Colonic mucosa (tissue), 4 donors: ENCODE measurements around the gene TMEM248. TPM values are rescaled to one million over a fixed set of nuclear protein-coding genes. Genes with fewer than 3 reads are reported as not detected.
A peak's percentile ranks its signal among the peaks of the same experiment; 100 is the strongest.
"Not testable (repeated sequence)": the region's sequence is repeated elsewhere in the genome, so short reads cannot be mapped to it uniquely, and the experiment has no call there.

ENCODE experiments used
- DNase-seq: peaks from one replicate; pipeline ENCODE4 v3.0.0-alpha.2; 2020
- H3K27ac ChIP-seq: fragments of 200-600 bp; one replicate; pipeline ENCODE4 v1.8.0; 2021
- H3K27me3 ChIP-seq: fragments of 200-600 bp; one replicate; pipeline ENCODE4 v1.8.0; 2021
- H3K36me3 ChIP-seq: fragments of 200-600 bp; one replicate; pipeline ENCODE4 v1.8.0; 2021
- H3K4me1 ChIP-seq: fragments of 200-600 bp; one replicate; pipeline ENCODE4 v1.8.0; 2021; ENCODE audit warnings: mild to moderate bottlenecking
- H3K4me3 ChIP-seq: fragments of 200-600 bp; one replicate; pipeline ENCODE4 v1.8.0; 2021
- H3K9ac ChIP-seq, 2 donors: one replicate each; pipeline ENCODE4 v1.7.0; 2013; ENCODE audit warnings: control low read depth in 2 of 2, low read depth in 2 of 2, low read length in 2 of 2
- H3K9me3 ChIP-seq: fragments of 200-600 bp; one replicate; pipeline ENCODE4 v1.8.0; 2021
- intact Hi-C: fragments of 100-400 bp; cut with DNase I; formaldehyde crosslinking; loops from one replicate; pipeline ENCODE4 v1.14.1; 2022
- total RNA-seq, 2 donors: library from RNA; stranded (reverse); fragmentation: NEBNext Ultra II Directional in 1 of 2; extraction: Animal tissue kit (Norgen Biotek cat#: 25700) in 1 of 2; gene quantifications; one replicate each; pipeline ENCODE4 v1.2.1, GENCODE V29; 2021
- TF ChIP-seq, protein P1 (sequence below): fragments of 200-600 bp; IDR thresholded peaks from one replicate; pipeline ENCODE4 v1.8.0; 2022; ENCODE audit warnings: antibody characterized with exemption, mild to moderate bottlenecking
- donor health status: healthy.
- donor health status: DM: no; HTN: no; CAD: no.
- donor health status: DM: no; HTN: no; CAD: no.

TMEM248 gene
- total RNA-seq, 2 donors from 2014 or later = 108 to 122 TPM

DNA sequence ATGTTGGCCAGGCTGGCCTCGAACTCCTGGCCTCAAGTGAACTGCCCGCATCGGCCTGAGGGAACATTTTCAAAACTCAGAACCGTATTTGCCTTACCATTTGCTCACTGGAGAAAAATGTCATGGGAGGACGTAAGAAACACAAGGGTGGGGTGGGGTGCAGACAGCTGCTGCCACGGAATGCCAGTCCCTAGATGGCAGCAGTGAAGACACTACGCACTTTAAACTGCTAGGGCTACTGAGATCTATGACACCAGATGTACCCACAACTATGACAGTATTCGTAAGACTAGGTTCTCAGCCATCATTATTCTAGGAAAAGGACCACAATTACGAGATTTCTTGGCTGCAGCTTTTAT is 73.6 kb downstream of the TMEM248 start:
- H3K4me1 ChIP-seq, H3K36me3 ChIP-seq, H3K27me3 ChIP-seq, H3K9me3 ChIP-seq: not testable (repeated sequence)
- intact Hi-C loops = loop anchor here (10.0 kb wide), 2 partner anchors 50 to 150 kb away; no protein-coding TSS in a partner anchor
- H3K27ac ChIP-seq = peak overlapping the region; percentile 86
- peak; percentile 62 for DNase-seq
- peak overlapping the region; percentile 53 for H3K4me3 ChIP-seq
- peak overlapping the region; percentile 76 to 87 for H3K9ac ChIP-seq

DNA sequence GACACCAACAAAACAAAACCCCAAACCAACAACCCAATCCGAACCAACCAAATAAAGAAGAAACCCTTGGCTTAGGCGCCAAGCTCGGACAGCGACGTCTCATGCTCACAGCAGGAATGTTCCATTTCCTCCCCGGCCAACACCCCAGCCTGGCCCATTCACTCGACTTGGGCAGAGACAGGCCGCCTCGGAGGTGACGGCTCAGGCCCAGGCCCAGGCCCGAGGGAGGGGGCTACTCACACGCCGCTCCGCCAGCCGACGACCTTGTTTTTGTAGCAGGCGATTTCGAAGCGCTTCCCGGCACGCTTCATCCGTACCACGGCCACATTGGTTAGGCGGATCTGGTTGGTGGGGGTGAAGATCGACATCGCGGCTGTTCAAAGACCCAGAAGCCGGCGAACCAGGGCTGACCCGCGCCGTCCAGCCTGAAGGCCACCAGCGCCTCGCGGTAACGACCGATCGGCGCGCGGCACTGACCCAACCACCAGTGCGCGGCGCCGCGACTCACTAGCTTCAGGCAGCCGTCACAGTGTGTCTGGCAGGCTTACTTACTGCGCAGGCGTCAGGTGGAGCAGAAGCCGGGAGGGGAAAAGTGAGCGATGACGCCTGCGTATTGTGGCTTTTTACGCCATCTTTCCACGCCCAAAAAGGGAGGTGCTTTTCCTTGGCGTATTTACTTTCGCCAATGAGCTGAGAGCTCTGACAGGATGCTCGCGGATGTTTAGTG is 74.2 kb downstream of the TMEM248 start, which contains the start of gene SBDS:
Gene SBDS, minus strand, starts transcription at position 537 of the 727 bp plus-strand sequence. Its CDS starts 169 bp downstream, at position 368.
- H3K9ac ChIP-seq = peak within 1 kb of the TSS; percentile 76 to 87
- DNase-seq = peak; percentile 96
- peak within 1 kb of the TSS; percentile 86 for H3K27ac ChIP-seq
- not testable (repeated sequence) for H3K9me3 ChIP-seq, H3K27me3 ChIP-seq, H3K4me1 ChIP-seq, H3K36me3 ChIP-seq
- intact Hi-C loops = loop anchor here (10.0 kb wide), 2 partner anchors 50 to 150 kb away; no protein-coding TSS in a partner anchor
- H3K4me3 ChIP-seq = peak within 1 kb of the TSS; percentile 53

DNA sequence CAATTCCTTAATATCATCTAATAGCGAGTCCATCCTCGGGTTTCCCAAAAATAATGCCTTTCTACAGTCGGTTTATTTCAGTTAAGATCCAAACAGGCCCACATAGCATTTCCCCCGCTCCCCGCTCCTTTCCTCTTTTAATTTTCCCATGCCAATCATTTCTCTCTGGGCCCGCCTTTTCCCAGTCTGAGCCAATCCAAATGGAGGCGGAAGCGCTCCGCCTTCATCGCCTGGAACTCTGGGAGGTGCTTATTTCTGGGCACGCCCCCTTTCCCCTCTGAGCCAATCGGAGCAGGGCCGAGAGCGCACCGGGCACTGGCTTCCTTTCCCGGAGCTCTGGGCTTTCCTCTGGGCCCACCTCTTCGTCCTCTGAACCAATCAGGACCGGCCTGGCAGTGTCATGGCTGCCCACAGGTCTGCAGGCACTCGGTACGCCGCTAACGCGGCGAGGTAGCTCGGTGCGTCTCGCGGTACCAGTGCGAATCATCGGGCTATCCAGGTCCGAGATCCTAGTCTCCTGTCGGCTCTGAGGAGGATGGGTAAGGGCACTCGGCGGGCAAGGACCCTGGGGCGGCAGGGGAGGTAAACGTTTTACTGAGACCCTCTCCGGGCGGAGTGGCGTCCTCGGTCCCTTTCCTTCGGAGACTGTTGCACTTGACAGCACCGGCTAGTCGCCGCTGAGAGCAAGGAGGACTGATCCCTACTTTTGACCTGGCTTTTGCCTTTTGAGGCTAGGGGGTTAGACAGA is 75.6 kb downstream of the TMEM248 start, which contains the start of gene TYW1:
Gene TYW1, plus strand, starts transcription at position 390 of the 748 bp plus-strand sequence. Its CDS starts 146 bp downstream, at position 536.
- H3K9ac ChIP-seq = peak within 1 kb of the TSS; percentile 54 to 78
- intact Hi-C loops = loop anchor here (10.0 kb wide), 2 partner anchors 52 to 152 kb away; no protein-coding TSS in a partner anchor
- H3K36me3 ChIP-seq, H3K9me3 ChIP-seq, H3K27me3 ChIP-seq, H3K4me1 ChIP-seq: not testable (repeated sequence)
- H3K4me3 ChIP-seq = peak within 1 kb of the TSS; percentile 53
- peak within 1 kb of the TSS; percentile 86 for H3K27ac ChIP-seq
- DNase-seq = peak; percentile 99

DNA sequence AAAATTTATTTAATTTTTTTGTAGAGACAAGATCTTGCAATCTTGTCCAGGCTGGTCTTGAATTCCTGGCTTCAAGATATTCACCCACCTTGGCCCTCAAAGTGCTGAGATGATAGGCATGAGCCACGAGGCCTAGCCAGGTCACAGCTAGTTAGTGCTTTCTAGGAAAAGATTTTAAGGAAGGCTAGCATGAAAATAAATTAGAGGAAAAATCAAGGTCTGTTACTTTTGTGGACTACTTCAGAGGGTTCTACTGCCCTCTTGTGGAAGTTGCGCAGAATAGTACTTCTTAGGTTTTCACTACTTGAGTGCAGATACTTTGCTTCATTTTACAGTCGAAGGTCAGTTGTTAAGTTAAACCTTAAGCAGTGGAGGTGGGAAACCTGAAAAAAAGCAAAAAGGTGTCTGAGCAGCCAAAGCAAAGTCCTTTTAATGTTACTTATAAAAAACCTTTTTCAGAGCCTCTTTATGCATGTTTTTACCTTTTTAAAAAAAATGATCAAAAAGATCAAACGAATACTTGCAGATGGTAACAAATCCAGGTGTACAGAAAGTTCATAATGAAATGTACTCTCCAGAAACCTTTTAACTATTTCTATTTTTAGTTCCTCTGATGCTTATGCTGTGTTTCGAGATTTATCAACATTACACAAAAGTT is 79.7 kb downstream of the TMEM248 start:
- H3K27ac ChIP-seq, intact Hi-C loops, H3K36me3 ChIP-seq, H3K4me1 ChIP-seq, H3K9ac ChIP-seq, H3K9me3 ChIP-seq, H3K4me3 ChIP-seq, DNase-seq, H3K27me3 ChIP-seq: not testable (repeated sequence)
- TF ChIP-seq, protein P1, sequence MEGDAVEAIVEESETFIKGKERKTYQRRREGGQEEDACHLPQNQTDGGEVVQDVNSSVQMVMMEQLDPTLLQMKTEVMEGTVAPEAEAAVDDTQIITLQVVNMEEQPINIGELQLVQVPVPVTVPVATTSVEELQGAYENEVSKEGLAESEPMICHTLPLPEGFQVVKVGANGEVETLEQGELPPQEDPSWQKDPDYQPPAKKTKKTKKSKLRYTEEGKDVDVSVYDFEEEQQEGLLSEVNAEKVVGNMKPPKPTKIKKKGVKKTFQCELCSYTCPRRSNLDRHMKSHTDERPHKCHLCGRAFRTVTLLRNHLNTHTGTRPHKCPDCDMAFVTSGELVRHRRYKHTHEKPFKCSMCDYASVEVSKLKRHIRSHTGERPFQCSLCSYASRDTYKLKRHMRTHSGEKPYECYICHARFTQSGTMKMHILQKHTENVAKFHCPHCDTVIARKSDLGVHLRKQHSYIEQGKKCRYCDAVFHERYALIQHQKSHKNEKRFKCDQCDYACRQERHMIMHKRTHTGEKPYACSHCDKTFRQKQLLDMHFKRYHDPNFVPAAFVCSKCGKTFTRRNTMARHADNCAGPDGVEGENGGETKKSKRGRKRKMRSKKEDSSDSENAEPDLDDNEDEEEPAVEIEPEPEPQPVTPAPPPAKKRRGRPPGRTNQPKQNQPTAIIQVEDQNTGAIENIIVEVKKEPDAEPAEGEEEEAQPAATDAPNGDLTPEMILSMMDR = peak; percentile 37

DNA sequence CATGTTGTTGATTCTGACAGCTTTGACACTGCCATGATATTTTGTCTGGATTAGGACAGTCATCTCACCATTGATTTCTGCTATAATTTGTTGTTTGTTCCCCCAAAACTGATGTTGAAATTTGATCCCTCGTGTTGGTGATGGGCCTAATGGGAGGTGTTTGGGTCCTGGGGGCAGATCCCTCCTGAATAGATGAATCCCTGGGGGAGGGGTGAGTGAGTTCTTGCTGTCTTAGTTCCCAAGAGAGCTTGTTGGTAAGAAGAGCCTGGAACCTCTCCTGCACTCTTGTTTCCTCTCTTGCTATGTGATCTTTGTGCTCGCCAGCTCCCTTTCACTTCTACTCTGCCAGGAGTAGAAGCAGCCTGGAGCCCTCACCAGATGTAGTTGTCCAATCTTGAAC is 83.1 kb downstream of the TMEM248 start:
- H3K4me3 ChIP-seq, H3K36me3 ChIP-seq, DNase-seq, H3K9me3 ChIP-seq, H3K27ac ChIP-seq, H3K9ac ChIP-seq, H3K27me3 ChIP-seq, H3K4me1 ChIP-seq, intact Hi-C loops: not testable (repeated sequence)

DNA sequence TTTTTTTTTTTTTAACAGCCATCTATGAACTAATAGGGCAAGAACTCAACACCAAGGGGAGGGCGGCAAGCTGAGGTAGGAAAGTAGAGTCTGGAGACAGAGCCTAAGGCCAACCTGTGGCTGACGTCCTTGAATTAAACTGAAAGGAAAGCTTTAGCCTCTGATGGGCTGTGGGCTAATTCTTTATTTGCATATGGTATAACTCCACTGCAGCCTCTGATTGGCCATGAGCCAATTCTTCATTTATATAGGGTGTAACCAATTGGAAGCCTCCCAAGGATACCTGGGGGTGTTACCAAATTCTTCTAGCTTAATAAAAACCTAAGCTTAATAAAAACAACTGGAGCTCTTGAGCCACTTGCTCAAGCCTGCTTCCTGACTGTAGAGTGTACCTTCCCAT is 85.9 kb downstream of the TMEM248 start:
- H3K27ac ChIP-seq = no peak overlapping the region
- TF ChIP-seq, protein P1 = no peak

More for the DNA sequence above, 85.9 kb downstream of the TMEM248 start:
- H3K4me3 ChIP-seq = no peak overlapping the region
- intact Hi-C loops = no loop called here
- no peaks in the 10 kb centered on the region for H3K4me1 ChIP-seq
- no peaks in the 10 kb centered on the region for H3K9me3 ChIP-seq
- H3K9ac ChIP-seq = no peak overlapping the region
- no peak for DNase-seq
- H3K36me3 ChIP-seq = no peaks in the 10 kb centered on the region
- H3K27me3 ChIP-seq = no peaks in the 10 kb centered on the region

Other genes with a start within 250 kb of the TMEM248 start
- gene RABGEF1, start 180.5 kb upstream of the TMEM248 start, total RNA-seq = 10 to 100 TPM; 19.1 to 25.1 TPM
- 100 to 1,000 TPM; 102 to 112 TPM for gene SBDS, start 74.4 kb downstream of the TMEM248 start, total RNA-seq
- gene TYW1, start 75.6 kb downstream of the TMEM248 start, total RNA-seq = 10 to 100 TPM; 15.5 to 16.2 TPM